GM18508 (cell line): ENCODE results near the gene TBC1D4.

Experiments
- ATAC-seq: cut with Tn5 transposase; IDR thresholded peaks from one replicate; pipeline ENCODE4 v1.9.1; 2021; ENCODE audit warnings: moderate number of reproducible peaks; ENCODE audit not compliant: insufficient read depth, unreplicated experiment

Gene TBC1D4, protein sequence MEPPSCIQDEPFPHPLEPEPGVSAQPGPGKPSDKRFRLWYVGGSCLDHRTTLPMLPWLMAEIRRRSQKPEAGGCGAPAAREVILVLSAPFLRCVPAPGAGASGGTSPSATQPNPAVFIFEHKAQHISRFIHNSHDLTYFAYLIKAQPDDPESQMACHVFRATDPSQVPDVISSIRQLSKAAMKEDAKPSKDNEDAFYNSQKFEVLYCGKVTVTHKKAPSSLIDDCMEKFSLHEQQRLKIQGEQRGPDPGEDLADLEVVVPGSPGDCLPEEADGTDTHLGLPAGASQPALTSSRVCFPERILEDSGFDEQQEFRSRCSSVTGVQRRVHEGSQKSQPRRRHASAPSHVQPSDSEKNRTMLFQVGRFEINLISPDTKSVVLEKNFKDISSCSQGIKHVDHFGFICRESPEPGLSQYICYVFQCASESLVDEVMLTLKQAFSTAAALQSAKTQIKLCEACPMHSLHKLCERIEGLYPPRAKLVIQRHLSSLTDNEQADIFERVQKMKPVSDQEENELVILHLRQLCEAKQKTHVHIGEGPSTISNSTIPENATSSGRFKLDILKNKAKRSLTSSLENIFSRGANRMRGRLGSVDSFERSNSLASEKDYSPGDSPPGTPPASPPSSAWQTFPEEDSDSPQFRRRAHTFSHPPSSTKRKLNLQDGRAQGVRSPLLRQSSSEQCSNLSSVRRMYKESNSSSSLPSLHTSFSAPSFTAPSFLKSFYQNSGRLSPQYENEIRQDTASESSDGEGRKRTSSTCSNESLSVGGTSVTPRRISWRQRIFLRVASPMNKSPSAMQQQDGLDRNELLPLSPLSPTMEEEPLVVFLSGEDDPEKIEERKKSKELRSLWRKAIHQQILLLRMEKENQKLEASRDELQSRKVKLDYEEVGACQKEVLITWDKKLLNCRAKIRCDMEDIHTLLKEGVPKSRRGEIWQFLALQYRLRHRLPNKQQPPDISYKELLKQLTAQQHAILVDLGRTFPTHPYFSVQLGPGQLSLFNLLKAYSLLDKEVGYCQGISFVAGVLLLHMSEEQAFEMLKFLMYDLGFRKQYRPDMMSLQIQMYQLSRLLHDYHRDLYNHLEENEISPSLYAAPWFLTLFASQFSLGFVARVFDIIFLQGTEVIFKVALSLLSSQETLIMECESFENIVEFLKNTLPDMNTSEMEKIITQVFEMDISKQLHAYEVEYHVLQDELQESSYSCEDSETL (N-terminal part only)

DNA sequence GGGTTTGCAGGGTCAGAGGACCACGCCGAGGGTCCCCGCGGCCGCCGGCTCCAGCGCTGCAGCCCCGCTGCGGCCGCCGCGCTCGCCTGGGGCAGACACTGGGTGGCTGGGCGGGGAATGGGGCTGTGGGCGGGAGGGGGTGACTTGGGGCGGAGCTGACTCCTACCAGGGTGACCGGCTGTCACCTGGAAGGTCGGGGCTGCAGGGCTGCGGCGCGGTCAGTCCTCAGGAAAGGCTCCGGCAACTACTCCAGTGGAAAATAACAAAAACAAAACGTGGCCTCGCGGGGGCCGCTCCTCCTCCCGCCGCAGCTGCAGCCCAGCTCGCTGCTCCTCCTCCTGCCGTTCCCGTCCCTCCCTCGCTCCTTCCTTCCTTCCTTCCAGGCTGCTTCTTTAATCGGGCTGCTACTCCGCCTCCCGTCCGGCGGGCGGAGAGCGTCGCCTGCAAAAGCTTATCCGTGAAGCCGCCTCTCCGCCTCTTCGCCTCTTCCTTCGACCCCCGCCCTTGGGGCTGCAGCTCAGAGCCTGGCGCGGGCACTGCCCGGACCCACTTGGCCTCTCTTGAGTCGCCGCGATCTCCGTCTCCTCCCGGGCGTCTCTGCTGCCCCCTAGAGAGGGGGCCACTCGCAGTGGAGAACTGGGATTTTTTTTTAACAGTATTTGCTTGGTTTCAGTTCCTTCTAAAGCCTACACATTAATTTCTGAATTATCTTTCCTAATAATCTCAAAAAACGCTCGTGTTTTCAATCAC lies at the start of gene TBC1D4:
TSS of gene TBC1D4 (minus strand) at position 100 of the 750 bp plus-strand sequence. CDS start 402 bp downstream, outside the sequence.
- ATAC-seq = peak; percentile 72

- no peak for ATAC-seq
These were observed 48.6 kb upstream of the TBC1D4 start for GRCh38 chr13:75530549-75530961.

GRCh38 chr13:75521956-75522355 lies 40.0 kb upstream of the TBC1D4 start:
- no peak for ATAC-seq

DNA sequence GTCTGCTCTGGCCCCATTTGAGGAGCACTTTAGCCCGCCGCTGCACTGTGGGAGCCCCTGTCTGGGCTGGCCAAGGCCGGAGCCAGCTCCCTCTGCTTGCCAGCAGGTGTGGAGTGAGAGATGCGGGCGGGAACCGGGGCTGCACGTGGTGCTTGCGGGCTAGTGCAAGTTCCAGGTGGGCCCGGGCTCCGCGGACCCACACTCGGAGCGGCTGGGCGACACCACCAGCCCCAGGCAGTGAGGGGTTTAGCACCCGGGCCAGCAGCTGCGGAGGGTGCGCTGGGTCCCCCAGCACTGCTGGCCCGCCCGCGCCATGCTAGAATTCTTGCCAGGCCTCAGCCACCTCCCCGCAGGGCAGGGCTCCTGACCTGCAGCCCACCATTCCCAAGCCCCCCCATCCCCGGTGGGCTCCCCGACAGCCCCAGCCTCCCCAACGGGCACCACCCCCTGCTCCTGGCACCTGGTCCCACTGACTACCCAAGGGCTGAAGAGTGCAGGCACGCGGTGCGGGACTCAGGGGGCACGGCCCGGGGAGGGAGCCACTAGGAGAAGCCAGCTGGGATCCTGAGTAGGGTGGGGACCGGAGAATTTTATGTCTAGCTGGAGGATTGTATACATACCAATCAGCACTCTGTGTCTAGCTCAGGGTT lies 36.6 kb upstream of the TBC1D4 start:
- ATAC-seq = no peak

GRCh38 chr13:75514080-75514995 lies 32.4 kb upstream of the TBC1D4 start:
- ATAC-seq = no peak

DNA sequence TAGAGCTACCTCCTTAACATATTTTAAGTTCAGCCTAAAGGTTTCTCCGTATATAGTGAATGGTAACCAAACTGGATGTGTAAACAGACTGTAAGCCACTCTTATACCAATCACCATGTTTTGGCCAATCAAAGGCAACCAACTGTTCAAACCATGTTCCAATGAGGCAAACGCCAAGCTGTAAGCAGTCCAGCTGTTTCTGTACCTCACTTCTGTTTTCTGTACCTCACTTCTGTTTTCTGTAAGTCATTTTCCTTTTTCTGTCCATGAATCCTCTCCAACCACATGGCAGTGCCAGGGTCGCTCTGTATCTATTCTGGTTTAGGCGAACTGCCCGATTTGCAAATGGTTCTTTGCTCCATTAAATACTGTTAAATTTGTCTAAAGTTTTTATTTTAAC lies 31.3 kb upstream of the TBC1D4 start:
- no peak for ATAC-seq

DNA sequence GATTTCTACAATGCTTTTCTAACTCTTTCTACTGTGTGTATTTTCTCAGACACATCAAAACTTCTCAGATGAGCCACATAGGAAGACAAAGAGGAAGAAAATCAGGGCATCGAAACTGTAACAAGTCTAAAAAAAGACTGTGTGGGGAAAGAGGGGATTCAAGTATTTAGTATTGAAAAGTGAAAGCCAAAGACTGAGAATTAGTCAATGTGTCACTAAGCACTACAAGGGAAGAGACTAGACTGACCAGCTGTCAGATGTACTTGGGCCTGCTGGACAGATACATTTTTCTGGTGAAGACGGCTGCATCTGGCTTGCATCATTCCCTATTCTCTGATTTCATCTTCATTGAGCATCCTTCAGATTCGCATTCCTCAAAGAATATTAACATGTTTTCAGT lies 30.3 kb upstream of the TBC1D4 start:
- peak; percentile 95 for ATAC-seq

DNA sequence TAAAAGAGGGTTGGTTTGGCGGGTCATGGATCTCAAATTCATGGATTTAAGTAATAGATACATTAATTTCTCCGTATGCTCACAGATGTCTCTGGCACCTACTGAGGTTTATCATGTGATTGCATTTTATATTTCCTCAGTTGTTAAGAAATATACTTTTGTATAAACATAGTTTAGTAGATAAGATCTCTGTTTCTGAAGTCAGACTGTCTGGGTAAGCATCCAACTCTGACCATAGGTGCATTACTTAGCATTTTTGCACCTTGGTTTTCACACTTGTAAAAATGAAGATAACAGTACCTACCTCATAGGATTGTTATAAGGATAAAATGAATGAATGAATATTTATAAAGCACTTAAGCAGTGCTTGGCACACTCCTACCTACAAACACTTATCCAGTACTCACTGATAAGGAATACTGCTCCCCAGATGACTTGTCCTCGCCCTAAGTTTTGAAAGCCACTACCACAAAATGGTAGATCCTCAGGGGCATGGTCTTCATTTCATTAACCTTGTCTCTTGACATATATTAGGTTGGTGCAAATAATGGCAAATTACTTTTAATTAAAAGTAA lies 29.2 kb upstream of the TBC1D4 start:
- ATAC-seq = no peak

- ATAC-seq = no peak
These were observed 26.1 kb upstream of the TBC1D4 start for GRCh38 chr13:75508002-75508548.

DNA sequence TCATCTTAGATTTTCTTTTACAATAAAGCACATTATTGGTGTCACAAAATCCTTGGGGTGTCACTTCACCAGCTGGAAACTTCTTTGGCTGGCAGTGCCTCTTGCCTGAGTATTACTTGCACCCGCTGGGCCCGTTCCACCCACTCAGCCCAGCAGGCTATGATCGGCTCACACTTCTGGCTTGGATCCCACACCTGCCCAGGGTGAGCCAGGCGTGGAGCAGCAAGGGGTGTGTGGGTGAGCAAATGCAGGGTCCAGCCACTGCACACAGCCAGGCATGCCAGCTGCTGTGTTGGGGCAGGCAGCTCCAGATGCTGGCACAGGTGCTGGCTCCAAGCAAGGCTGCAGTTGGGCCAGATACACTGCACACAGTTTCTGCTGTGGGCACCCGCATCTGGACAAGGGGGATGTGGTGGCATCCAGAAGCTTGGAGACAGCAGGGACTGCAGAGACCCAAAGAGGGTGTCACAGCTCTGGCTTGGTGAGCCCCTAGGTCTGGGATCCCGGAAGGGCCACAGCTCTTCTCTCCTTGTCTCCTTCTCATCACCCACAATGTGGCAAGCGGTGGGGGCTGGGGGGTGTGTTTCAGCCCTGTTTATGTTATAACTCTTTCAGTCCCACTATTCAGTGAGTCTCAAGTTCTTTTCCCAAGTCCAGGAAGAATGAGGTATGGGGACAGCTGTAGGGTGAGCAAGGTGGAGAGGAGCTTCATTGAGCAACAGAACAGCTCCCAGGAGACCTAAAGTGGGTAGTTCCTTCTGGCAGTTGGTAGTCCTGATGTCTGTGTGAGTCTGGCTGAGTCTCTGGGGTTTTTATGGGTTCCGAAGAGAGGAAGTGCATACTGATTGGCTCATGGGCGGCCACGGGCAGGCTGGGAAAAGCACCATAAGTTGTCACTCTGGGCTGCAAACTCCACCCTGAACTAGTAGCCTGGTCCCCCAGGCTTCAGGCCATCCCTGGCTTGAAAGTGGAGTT lies 25.3 kb upstream of the TBC1D4 start:
- ATAC-seq = no peak

DNA sequence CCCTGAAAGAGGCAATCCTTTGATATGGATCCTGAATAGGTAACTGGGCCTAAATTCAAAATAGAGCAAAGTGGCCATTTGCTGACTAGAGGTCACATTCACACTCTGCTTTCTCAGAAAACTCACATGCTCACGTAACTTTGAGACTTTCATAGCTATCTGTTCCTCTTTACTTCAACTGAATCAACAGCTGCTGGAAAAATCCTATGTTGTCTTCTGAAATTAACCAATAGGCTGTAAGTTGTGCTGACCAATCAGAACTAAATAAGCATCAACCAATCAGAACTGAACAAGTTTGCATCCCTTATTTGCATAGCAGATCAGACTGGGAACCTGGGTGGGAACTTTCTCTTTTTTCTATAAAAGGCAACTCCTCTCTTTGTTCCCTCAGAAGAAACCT lies 24.0 kb upstream of the TBC1D4 start:
- no peak for ATAC-seq

GRCh38 chr13:75505327-75505726 lies 23.4 kb upstream of the TBC1D4 start:
- no peak for ATAC-seq

GRCh38 chr13:75495938-75496337 lies 14.0 kb upstream of the TBC1D4 start:
- no peak for ATAC-seq

DNA sequence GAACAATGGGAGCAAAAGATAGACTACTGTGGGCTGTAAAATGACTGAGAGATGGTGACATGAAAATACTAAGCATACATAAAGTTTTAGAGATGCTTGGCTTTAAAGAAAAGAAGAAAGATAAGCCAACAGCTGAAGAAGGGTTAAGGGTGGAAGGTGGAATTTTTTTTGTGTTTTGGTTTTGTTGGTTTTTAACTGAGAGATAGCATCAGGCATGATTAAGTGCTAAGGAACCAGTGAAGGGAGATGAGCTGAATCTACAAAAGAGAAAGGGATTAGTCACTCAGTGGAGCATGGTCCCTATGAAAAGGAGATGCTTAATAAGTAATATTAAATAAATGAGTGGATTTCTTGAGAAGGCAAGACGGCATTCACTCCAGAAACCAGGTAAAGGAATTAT lies 12.5 kb upstream of the TBC1D4 start:
- ATAC-seq = no peak

DNA sequence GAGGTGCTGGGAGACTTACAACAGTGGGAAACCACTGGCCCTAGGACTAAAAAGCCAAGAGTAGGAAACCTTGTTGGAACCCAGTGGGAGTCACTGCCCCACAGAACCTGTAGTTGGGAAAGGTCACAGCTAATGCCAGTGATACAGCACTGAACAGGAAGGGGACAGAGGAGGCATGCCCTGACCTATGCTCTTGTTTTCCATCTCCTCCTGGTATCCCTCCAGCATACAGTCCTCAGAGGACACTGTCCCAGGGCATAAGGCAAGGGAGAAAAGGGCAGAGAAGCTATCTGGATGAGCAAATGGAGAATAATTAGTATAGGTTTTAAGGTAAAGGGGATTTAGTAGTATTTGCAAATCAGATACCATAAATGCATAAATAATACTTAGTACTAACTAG lies 11.2 kb upstream of the TBC1D4 start:
- no peak for ATAC-seq

DNA sequence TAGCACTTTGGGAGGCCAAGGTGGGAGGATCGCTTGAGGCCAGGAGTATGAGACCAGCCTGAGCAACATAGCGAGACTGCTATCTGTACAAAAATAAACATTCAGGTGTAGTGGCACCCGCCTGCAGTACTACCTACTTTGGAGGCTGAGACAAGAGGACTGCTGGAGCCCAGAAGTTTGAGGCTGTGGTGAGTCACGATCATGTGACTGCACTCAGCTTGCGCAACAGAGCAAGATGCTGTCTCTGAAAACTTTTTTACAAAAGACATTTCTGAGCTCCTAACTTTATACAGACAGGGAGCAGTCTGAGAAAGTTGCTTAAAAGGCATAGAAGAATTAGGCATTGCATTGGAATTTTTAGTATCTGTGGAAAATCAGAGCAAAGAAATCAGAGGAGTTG lies 10.4 kb upstream of the TBC1D4 start:
- ATAC-seq = no peak

- no peak for ATAC-seq
These were observed 9.4 kb upstream of the TBC1D4 start for GRCh38 chr13:75491376-75491775.
